ENCODE measurements around the gene USP22.

USP22 gene

DNA sequence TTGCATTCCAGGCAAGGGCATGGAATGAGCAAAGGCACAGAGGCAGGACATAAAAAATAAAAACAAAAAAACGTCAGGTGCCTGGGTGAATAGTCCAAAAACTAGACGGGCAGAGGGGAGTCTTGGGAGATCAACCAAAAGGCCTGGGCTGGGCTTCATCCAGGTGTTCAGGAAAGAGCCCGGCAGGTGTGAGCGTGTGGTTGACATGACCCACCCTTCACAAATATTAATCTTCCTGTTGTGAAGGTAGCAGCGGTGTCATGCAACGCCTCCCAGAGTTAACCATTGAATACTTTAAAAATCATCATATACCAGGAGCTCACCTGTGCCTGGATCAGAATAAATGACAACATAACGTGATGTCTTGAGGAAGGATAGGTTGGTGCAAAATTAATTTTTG is 90.6 kb downstream of the USP22 start:
- no peak for DNase-seq (ENCODE audit: low read depth in 2 of 2)
